ENCODE data around the gene CTSW. TPM values are rescaled to one million over a fixed set of nuclear protein-coding genes. Genes with fewer than 3 reads are reported as not detected.

CTSW gene
- total RNA-seq, 1 donor from 2014 or later: not detected

- H3K4me1 Mint-ChIP-seq: peaks cover 41% of the 10 kb centered on the region
Observed at GRCh38 chr11:65885231-65885630, 5.6 kb downstream of the CTSW start.

DNA sequence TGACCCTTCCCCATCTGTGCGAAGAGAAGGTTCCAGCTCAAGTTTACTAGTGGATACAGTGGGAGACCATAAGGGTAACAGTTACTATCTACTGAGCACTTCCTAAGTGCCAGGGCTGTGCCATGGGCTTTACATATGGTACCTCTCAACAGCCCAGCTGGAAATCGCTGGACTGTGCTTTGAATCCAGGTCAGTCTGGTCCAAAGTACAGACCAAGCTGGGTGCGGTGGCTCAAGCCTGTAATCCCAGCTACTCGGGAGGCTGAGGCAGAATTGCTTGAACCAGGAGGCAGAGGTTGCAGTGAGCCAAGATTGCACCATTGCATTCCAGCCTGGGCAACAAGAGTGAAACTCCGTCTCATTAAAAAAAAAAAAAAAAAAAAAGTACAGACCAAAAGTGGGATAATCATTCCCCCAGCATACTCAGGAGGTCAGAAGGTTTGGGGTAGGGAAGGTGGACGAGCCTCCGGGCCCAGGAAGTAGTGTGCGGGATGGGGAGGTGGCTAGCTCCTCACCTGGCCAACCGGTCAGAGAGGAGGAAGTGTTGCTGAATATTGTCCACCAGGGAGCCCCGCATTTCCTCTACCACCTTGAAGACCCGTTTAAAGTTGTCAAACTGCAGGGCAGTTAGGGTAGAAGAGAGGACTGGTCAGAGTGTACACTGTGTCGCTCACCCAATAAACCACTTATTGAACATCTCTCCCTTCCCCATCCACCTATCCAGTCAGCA lies 6.3 kb downstream of the CTSW start:
- Mint-ChIP-seq H3K27me3 (ENCODE audit: low read depth) (peaks cover 11% of the 10 kb centered on the region), H3K4me3 (no peak overlapping the region), H3K4me1 (peaks cover 43% of the 10 kb centered on the region), H3K36me3 (ENCODE audit: low read depth) (peaks cover 4% of the 10 kb centered on the region), H3K27ac (ENCODE audit: unreplicated experiment) (no peak overlapping the region), H3K9me3 (no peaks in the 10 kb centered on the region)
- no peak for DNase-seq (ENCODE audit: low read depth, low spot score)
- TF ChIP-seq, protein P1, sequence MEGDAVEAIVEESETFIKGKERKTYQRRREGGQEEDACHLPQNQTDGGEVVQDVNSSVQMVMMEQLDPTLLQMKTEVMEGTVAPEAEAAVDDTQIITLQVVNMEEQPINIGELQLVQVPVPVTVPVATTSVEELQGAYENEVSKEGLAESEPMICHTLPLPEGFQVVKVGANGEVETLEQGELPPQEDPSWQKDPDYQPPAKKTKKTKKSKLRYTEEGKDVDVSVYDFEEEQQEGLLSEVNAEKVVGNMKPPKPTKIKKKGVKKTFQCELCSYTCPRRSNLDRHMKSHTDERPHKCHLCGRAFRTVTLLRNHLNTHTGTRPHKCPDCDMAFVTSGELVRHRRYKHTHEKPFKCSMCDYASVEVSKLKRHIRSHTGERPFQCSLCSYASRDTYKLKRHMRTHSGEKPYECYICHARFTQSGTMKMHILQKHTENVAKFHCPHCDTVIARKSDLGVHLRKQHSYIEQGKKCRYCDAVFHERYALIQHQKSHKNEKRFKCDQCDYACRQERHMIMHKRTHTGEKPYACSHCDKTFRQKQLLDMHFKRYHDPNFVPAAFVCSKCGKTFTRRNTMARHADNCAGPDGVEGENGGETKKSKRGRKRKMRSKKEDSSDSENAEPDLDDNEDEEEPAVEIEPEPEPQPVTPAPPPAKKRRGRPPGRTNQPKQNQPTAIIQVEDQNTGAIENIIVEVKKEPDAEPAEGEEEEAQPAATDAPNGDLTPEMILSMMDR (conservative IDR thresholded peaks at IDR 0.05): no peak

More at GRCh38 chr11:65885231-65885630, 5.6 kb downstream of the CTSW start:
- H3K27me3 Mint-ChIP-seq (ENCODE audit: low read depth): peaks cover 10% of the 10 kb centered on the region
- peak overlapping the region; percentile 23 for H3K4me3 Mint-ChIP-seq
- TF ChIP-seq, protein P1 (conservative IDR thresholded peaks at IDR 0.05): no peak
- H3K36me3 Mint-ChIP-seq (ENCODE audit: low read depth): peaks cover 4% of the 10 kb centered on the region
- no peak for DNase-seq (ENCODE audit: low read depth, low spot score)
- H3K27ac Mint-ChIP-seq (ENCODE audit: unreplicated experiment): no peak overlapping the region
- no peaks in the 10 kb centered on the region for H3K9me3 Mint-ChIP-seq

- peaks cover 11% of the 10 kb centered on the region for H3K27me3 Mint-ChIP-seq (ENCODE audit: low read depth)
- TF ChIP-seq, protein P1 (conservative IDR thresholded peaks at IDR 0.05): no peak
- H3K36me3 Mint-ChIP-seq (ENCODE audit: low read depth): peaks cover 4% of the 10 kb centered on the region
- H3K9me3 Mint-ChIP-seq: no peaks in the 10 kb centered on the region
- peak overlapping the region; percentile 96 for H3K4me3 Mint-ChIP-seq
- DNase-seq (ENCODE audit: low read depth, low spot score): no peak
- peaks cover 46% of the 10 kb centered on the region for H3K4me1 Mint-ChIP-seq
- H3K27ac Mint-ChIP-seq (ENCODE audit: unreplicated experiment): peak overlapping the region; percentile 96
Observed at GRCh38 chr11:65886826-65887722, 7.4 kb downstream of the CTSW start.

GRCh38 chr11:65887723-65888162 lies 8.1 kb downstream of the CTSW start:
- TF ChIP-seq, protein P1 (conservative IDR thresholded peaks at IDR 0.05): no peak
- H3K36me3 Mint-ChIP-seq (ENCODE audit: low read depth): peaks cover 4% of the 10 kb centered on the region
- peaks cover 52% of the 10 kb centered on the region for H3K4me1 Mint-ChIP-seq
- peak overlapping the region; percentile 96 for H3K4me3 Mint-ChIP-seq
- H3K27me3 Mint-ChIP-seq (ENCODE audit: low read depth): peaks cover 11% of the 10 kb centered on the region
- H3K27ac Mint-ChIP-seq (ENCODE audit: unreplicated experiment): peak overlapping the region; percentile 96
- H3K9me3 Mint-ChIP-seq: no peaks in the 10 kb centered on the region
- DNase-seq (ENCODE audit: low read depth, low spot score): no peak

DNA sequence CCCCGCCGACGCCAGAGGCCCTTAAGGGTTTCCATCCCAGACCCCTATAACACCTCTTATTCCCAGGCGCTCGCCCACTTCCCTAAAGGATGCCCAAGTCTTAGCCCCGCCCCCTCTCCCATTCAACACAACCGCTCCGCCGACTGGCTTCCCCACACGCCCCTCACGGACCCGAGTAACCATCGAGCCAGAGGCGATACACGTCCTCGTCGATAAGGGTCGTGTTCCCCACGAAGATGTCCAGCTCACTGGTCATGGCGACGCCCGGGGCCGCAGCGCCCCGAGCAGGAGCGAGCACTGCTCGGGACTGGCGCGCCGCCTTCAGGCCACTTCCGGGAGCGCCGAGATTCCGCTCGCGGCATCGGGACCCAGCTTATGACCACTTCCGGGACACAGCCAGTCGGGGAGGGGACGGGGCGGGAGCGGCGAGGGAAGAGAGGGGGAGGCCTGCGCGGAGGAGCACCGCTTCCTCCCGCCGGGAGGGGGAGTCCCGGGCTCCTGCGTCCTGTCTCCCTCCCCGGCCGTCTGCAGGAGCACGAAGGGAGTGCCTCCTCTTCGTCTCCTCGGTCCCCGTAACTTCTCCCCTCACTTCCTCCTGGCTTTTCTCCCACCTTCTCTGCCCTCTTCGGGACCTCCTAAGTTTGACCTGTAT lies 8.7 kb downstream of the CTSW start, which contains the start of gene FIBP:
FIBP (minus strand) TSS at position 309 of the 652 bp plus-strand sequence; CDS start at position 256, 53 bp downstream.
- TF ChIP-seq, protein P1 (conservative IDR thresholded peaks at IDR 0.05): peak; percentile 79
- H3K4me1 Mint-ChIP-seq: peaks cover 56% of the 10 kb centered on the region
- peak; percentile 98 for DNase-seq (ENCODE audit: low read depth, low spot score)
- peak within 1 kb of the TSS; percentile 96 for H3K4me3 Mint-ChIP-seq
- no peaks in the 10 kb centered on the region for H3K9me3 Mint-ChIP-seq
- H3K27ac Mint-ChIP-seq (ENCODE audit: unreplicated experiment): peak within 1 kb of the TSS; percentile 96
- peaks cover 4% of the 10 kb centered on the region for H3K36me3 Mint-ChIP-seq (ENCODE audit: low read depth)
- H3K27me3 Mint-ChIP-seq (ENCODE audit: low read depth): peaks cover 11% of the 10 kb centered on the region
